Measurements from ENCODE around the gene C1orf21. TPM values are rescaled to one million over a fixed set of nuclear protein-coding genes. Genes with fewer than 3 reads are reported as not detected.

Gene C1orf21
- total and polyA plus RNA-seq, 2 donors (not counting 3 experiments of a cell fraction or from before 2014, with no cell fraction given) = 0.79 to 8.5 TPM

- Histone ChIP-seq H3K9me1 (replicated peaks; ENCODE audit: control insufficient read depth, extremely low read depth, insufficient read depth, low read length) (no peaks in the 10 kb centered on the region), H3K4me2 (ENCODE audit: insufficient read depth, low read length) (no peak overlapping the region), H4K20me1 (replicated peaks; ENCODE audit: control insufficient read depth, extremely low read depth, insufficient read depth, low read length) (no peaks in the 10 kb centered on the region), H3K36me3 (ENCODE audit: control insufficient read depth in 2 of 2, extremely low read depth in 1 of 2, insufficient read depth in 2 of 2, low read length in 2 of 2) (no peaks in the 10 kb centered on the region), H3K9ac (replicated peaks; ENCODE audit: extremely low read depth, insufficient read depth, low read length) (no peak overlapping the region), H3K4me1 (ENCODE audit: control insufficient read depth, extremely low read depth, insufficient read depth, low read length) (no peaks in the 10 kb centered on the region), H3K9me3 (replicated peaks; ENCODE audit: control insufficient read depth, insufficient read depth, low read length) (no peaks in the 10 kb centered on the region), H3K4me3 (replicated peaks in 1 of 3; ENCODE audit: insufficient read depth in 1 of 3, low read depth in 1 of 3, low read length in 3 of 3) (no peak overlapping the region), H3K27me3 (ENCODE audit: control insufficient read depth in 2 of 2, insufficient read depth in 2 of 2, low read length in 2 of 2) (no peaks in the 10 kb centered on the region), H3K27ac (ENCODE audit: insufficient read depth, low read depth, low read length) (no peak overlapping the region), H3K79me2 (ENCODE audit: control insufficient read depth, insufficient read depth, low read length) (no peaks in the 10 kb centered on the region), H2AFZ (ENCODE audit: low read depth, low read length) (no peak overlapping the region)
- dilution Hi-C loops (cut with MboI; ENCODE audit: extremely low pct_ligation_motif_present, low sequenced_read_pairs) = no loop called here
- CTCF ChIA-PET = no interaction called here
- intact Hi-C loops (cut with micrococcal nuclease) = no loop called here
- BruUV-seq (replicated peaks) = no TSS peak
- POLR2A ChIA-PET = no interaction called here
- FAIRE-seq = peak; percentile 12
- TF ChIP-seq EZH2 (IDR thresholded peaks at IDR 0.05; ENCODE audit: borderline replicate concordance, low read depth, low read length, severe bottlenecking) (no peak), GATA2 (IDR thresholded peaks at IDR 0.05; ENCODE audit: insufficient read depth, insufficient read length, low read depth, low read length) (no peak), POLR2AphosphoS5 (IDR thresholded peaks at IDR 0.05; ENCODE audit: insufficient read depth, low read depth, low read length) (no peak), POLR2A (IDR thresholded peaks at IDR 0.05; ENCODE audit: low read depth, low read length) (no peak), MYC (IDR thresholded peaks at IDR 0.05; ENCODE audit: low read depth, low read length) (no peak), FOS (IDR thresholded peaks at IDR 0.05; ENCODE audit: borderline replicate concordance, insufficient read depth, low read length) (no peak)
- DNase-seq (ENCODE audit: low read depth, low spot score) = peak; percentile 65
These were observed 132.0 kb downstream of the C1orf21 start for GRCh38 chr1:184518736-184519357.

GRCh38 chr1:184520336-184520735 lies 133.5 kb downstream of the C1orf21 start:
- POLR2A ChIA-PET = no interaction called here
- CTCF ChIA-PET = interaction anchor here (0.8 to 1.2 kb wide), 2 partner anchors 11 to 17 kb away, joined by 3 read pairs; no protein-coding TSS in a partner anchor

More at GRCh38 chr1:184520336-184520735, 133.5 kb downstream of the C1orf21 start:
- Histone ChIP-seq H3K9me3 (replicated peaks; ENCODE audit: control insufficient read depth, insufficient read depth, low read length) (no peaks in the 10 kb centered on the region), H3K4me1 (ENCODE audit: control insufficient read depth, extremely low read depth, insufficient read depth, low read length) (no peaks in the 10 kb centered on the region), H3K4me3 (replicated peaks in 1 of 3; ENCODE audit: insufficient read depth in 1 of 3, low read depth in 1 of 3, low read length in 3 of 3) (no peak overlapping the region), H3K9me1 (replicated peaks; ENCODE audit: control insufficient read depth, extremely low read depth, insufficient read depth, low read length) (no peaks in the 10 kb centered on the region), H3K36me3 (ENCODE audit: control insufficient read depth in 2 of 2, extremely low read depth in 1 of 2, insufficient read depth in 2 of 2, low read length in 2 of 2) (no peaks in the 10 kb centered on the region), H3K27me3 (ENCODE audit: control insufficient read depth in 2 of 2, insufficient read depth in 2 of 2, low read length in 2 of 2) (no peaks in the 10 kb centered on the region), H3K27ac (ENCODE audit: insufficient read depth, low read depth, low read length) (no peak overlapping the region), H3K4me2 (ENCODE audit: insufficient read depth, low read length) (no peak overlapping the region), H3K79me2 (ENCODE audit: control insufficient read depth, insufficient read depth, low read length) (no peaks in the 10 kb centered on the region), H4K20me1 (replicated peaks; ENCODE audit: control insufficient read depth, extremely low read depth, insufficient read depth, low read length) (no peaks in the 10 kb centered on the region), H2AFZ (ENCODE audit: low read depth, low read length) (no peak overlapping the region), H3K9ac (replicated peaks; ENCODE audit: extremely low read depth, insufficient read depth, low read length) (no peak overlapping the region)
- dilution Hi-C loops (cut with MboI; ENCODE audit: extremely low pct_ligation_motif_present, low sequenced_read_pairs) = no loop called here
- FAIRE-seq = no peak
- DNase-seq (ENCODE audit: low read depth, low spot score) = no peak
- intact Hi-C loops (cut with micrococcal nuclease) = no loop called here
- BruUV-seq (replicated peaks) = no TSS peak
- TF ChIP-seq CTCF (IDR thresholded peaks at IDR 0.05; ENCODE audit: extremely low read depth in 1 of 2, insufficient read depth in 1 of 2, low read depth in 1 of 2, low read length in 2 of 2) (no peak), GATA2 (IDR thresholded peaks at IDR 0.05; ENCODE audit: insufficient read depth, insufficient read length, low read depth, low read length) (no peak), MYC (IDR thresholded peaks at IDR 0.05; ENCODE audit: low read depth, low read length) (no peak), JUN (IDR thresholded peaks at IDR 0.05; ENCODE audit: borderline replicate concordance, insufficient read depth, insufficient read length, low read depth) (no peak), POLR2A (IDR thresholded peaks at IDR 0.05; ENCODE audit: low read depth, low read length) (no peak), EZH2 (IDR thresholded peaks at IDR 0.05; ENCODE audit: borderline replicate concordance, low read depth, low read length, severe bottlenecking) (no peak), MAX (IDR thresholded peaks at IDR 0.05; ENCODE audit: insufficient read depth, insufficient read length) (no peak), FOS (IDR thresholded peaks at IDR 0.05; ENCODE audit: borderline replicate concordance, insufficient read depth, low read length) (no peak), POLR2AphosphoS5 (IDR thresholded peaks at IDR 0.05; ENCODE audit: insufficient read depth, low read depth, low read length) (no peak)
